ENCODE measurements around the gene SELENOT.
"Not testable (repeated sequence)": the region's sequence is repeated elsewhere in the genome, so short reads cannot be mapped to it uniquely, and the experiment has no call there.

SELENOT gene

DNA sequence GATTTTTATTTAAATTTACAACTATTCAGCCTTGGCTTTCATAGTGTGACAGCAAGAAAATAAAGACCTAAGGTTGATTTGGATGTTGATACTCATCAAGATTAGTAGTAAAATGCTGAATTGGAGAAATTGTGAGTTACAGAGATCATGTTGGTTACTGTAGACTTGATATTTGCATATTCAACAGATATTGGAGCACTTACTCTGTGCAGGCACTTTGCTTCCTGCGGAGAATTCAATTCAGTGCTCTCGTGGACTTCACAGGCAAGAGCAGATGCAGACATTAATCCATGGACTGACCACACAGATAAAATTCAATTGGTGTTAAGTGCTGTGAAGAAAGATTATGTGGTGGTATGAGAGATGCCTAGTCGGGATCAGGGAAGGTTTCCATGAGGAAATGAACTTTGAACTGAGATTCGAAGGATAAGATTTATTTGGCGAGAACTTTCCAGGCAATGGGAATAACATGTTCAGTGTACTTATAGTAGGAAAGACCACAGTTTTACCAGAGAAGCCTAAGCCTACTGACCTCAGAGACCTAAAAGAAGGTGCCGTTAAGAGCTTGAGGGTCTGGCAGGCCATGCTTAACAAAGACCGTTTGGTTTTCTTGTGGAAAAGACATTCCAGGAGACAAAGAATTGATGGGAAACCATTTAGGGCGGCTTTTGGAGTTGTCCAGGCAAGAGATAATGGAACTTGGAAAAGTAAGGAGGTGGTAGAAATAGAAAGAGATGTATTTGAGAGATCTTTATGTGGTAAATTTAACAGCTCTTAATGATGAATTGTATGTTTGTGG, 4.3 kb downstream of the SELENOT start:
- in situ Hi-C loops (cut with MboI; ENCODE audit: low sequenced_read_pairs): no loop called here

DNA sequence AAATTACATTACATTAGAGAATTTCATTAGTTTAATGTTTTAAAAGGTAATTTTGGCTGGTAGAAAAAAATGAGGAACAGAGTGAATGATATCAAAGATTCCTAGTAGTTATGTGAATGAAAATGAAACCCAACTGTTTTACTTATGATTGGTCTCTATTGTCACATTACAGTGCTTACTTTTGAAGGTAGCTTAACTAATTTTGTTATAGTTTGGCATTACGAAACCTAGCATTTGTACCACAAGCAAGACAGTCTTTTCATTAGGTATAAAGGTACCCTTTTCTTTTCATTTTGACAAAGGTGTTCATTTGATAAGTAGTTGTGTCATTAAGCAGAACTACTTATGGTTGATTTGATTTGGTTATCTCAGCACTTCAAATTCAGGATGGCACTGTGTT, 6.9 kb downstream of the SELENOT start:
- in situ Hi-C loops (cut with MboI; ENCODE audit: low sequenced_read_pairs): no loop called here

DNA sequence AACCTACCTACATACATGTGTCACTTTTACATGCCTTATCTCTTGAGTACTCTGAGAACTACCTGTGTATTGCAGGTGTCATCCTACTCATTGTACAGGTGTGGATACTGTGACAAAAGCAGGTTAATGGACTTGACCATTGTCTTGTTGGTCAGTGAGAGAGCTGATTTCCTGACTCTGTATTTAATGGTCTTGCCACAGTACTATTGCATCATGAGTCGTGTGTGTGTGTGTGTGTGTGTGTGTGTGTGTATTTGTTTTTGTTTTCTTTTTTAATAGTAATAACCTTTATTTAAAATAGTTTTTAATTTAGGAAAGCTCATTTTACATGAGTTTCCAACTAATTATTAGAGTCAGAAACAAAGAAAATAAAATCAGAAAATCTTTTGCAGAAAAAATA, 7.7 kb downstream of the SELENOT start:
- in situ Hi-C loops (cut with MboI; ENCODE audit: low sequenced_read_pairs): no loop called here

DNA sequence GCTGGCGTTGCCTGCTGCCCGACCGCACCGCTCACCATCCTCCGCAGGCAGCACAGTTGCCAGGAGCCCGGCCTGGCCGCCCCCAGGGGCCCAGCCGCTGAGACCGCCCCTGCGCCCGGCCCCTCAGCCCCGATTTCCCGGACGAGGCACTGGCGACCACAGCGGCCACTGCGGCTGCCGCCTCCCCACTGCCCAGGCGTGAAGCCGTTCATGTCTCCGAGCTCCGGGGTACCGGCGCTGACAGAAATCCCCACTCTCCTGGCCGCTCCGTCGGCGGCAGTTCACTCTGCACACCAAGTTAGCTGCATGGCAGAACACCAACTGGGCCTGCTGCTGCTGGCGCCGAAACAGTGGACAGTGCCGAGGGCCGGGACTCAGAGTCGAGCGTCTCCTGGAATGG, 8.5 kb downstream of the SELENOT start:
- in situ Hi-C loops (cut with MboI; ENCODE audit: low sequenced_read_pairs): no loop called here

DNA sequence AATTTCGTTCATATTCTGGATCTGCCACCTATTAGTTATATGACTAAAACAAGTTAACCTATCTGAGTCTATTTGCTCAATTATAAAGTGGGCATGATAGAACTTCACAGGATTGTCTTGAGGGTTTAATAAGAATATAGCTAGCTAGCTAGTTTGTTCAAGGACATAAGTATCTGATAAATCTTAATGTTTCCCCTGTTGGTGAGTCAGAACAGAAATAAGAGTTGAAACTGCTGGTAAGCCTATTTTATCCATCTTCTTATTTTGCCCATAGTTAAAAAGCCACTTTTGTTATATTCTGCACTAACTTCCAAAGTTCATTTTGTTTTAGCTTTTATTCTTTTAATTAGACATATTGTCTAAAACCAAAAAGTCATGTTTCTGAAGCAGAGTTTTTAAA, 9.4 kb downstream of the SELENOT start:
- in situ Hi-C loops (cut with MboI; ENCODE audit: low sequenced_read_pairs): no loop called here

GRCh38 chr3:150613034-150613433, 9.9 kb downstream of the SELENOT start:
- in situ Hi-C loops (cut with MboI; ENCODE audit: low sequenced_read_pairs): no loop called here

DNA sequence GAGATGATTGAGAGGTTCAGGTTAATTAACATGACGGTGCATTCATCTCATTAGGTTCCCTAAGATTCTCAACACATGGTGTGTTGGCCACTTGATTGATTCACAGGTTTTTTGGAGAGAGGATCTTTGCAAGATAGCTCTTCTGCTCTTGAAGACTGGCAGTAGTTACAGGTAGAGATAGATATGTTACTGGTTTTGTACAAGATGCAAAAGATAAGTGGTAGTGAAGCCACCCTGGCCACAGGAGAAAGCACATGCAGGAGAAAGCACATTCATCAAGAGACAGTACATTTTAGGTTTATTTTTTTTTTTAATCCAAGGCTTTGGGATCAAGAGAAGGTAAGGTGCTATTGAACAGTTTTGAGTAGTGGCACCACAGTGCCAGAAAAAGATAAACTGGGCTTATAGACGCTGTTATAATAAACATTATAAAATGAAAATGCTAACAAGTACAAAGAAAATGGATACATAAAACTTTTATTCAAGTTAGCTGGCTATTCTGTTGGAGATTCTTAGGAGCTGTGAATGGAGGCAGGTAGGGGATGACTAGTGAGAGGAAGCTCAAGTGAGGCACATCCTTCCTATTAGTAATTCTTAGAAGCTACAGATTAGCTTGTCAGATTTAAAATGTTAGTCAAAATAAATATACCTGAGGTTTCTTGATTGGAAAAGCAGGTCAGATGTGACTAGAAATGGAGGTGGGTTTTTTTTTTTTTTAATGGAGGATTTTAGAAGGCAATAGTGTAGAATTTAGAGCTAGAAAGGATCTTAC, 10.8 kb downstream of the SELENOT start:
- in situ Hi-C loops (cut with MboI; ENCODE audit: low sequenced_read_pairs): no loop called here

GRCh38 chr3:150620002-150620689, 17.0 kb downstream of the SELENOT start:
- in situ Hi-C loops (cut with MboI; ENCODE audit: low sequenced_read_pairs): no loop called here

DNA sequence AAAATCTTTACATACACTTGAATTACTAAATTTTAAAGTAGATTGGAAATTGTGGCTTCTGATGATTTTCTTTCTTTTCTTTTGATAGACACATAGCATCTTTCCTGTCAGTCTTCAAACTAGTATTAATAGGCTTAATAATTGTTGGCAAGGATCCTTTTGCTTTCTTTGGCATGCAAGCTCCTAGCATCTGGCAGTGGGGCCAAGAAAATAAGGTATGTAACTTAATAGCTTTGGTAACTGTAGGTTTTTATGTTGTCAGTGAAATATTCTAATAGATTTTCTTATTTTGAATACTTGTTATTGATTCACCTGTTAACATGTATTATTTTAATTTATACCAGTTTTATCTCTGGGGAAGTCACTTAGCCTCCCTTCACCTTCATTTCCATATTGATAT, 19.8 kb downstream of the SELENOT start:
- in situ Hi-C loops (cut with MboI; ENCODE audit: low sequenced_read_pairs): not testable (repeated sequence)

DNA sequence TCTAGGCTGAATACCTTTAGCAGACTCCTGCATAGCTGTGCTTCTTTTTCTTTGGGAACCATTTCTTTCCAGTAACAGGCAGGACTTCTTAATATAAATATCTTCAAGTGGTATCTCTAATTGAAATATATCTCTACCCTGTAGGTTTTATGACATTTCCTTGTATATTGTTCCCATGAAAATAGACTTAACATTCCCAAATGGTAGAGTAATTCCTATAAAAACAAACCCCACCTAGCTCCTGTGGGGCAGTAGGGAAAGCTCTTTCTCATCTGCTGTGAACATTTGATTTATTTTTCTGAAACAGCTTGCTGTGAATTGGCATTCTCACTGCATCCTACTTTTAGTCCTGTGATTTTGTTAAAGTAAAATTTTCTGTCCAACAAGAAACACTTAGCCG, 20.8 kb downstream of the SELENOT start:
- in situ Hi-C loops (cut with MboI; ENCODE audit: low sequenced_read_pairs): no loop called here

- in situ Hi-C loops (cut with MboI; ENCODE audit: low sequenced_read_pairs): no loop called here
Observed at GRCh38 chr3:150626148-150626930, 23.2 kb downstream of the SELENOT start.

GRCh38 chr3:150627557-150627956, 24.4 kb downstream of the SELENOT start:
- in situ Hi-C loops (cut with MboI; ENCODE audit: low sequenced_read_pairs): no loop called here

- in situ Hi-C loops (cut with MboI; ENCODE audit: low sequenced_read_pairs): no loop called here
Observed at GRCh38 chr3:150631515-150632221, 28.5 kb downstream of the SELENOT start.

DNA sequence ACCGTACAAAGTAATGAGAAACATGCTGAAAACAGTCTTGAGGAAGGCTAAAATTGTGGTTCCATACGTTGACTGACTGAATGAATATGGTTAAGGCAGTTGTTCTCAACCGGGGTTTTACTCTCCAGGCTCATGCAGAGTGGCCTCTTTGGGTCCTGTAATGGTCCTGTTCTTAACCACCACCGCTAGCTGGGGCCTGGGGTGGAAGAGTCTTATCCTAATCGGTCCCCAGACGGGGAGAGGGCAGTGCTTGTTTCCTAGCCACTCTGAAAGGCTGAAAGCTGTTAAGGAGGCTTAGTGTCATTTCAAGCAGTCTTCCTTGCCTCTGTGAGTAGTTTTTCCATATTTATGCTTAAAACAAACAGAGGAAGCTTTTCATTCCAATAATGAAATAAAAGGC, 32.0 kb downstream of the SELENOT start:
- in situ Hi-C loops (cut with MboI; ENCODE audit: low sequenced_read_pairs): no loop called here

GRCh38 chr3:150635526-150635925, 32.4 kb downstream of the SELENOT start:
- in situ Hi-C loops (cut with MboI; ENCODE audit: low sequenced_read_pairs): no loop called here

DNA sequence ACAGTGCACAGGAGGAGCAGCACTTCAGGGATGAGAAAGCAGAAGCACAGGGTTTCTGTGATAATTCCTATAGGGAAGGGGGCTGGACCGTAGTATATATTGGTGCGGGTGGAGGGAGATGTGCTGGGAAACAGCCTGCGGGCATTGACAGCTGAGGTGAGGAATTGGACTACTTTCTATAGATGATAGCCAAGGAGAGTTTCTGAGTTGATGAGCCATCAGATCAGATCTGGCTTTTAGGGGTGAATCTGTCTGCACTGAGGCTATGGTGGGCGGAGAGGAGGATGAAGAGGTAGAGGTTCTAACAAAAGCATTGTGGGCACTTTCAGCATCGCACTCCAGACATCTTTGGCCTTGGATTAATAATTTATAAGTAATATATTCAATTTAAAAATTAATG, 33.1 kb downstream of the SELENOT start:
- in situ Hi-C loops (cut with MboI; ENCODE audit: low sequenced_read_pairs): no loop called here

DNA sequence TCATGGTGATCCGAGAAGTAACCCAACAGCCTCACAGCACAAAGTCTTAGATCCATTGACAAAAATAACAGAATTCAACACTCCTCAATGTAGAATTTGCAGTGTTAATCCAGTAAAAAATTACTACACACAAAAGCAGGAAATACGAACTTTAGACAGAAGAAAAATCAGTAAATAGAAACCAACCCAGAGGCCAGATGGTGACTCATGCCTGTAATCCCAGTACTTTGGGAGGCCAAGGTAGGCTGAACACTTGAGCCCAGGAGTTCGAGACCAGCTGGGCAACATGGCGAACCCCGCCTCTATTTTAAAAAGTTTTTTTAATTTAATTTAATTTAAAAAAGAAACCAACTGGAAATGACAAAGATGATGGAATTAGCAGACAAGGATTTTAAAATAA, 36.1 kb downstream of the SELENOT start:
- in situ Hi-C loops (cut with MboI; ENCODE audit: low sequenced_read_pairs): no loop called here

- in situ Hi-C loops (cut with MboI; ENCODE audit: low sequenced_read_pairs): no loop called here
Observed at GRCh38 chr3:150640256-150640655, 37.1 kb downstream of the SELENOT start.

DNA sequence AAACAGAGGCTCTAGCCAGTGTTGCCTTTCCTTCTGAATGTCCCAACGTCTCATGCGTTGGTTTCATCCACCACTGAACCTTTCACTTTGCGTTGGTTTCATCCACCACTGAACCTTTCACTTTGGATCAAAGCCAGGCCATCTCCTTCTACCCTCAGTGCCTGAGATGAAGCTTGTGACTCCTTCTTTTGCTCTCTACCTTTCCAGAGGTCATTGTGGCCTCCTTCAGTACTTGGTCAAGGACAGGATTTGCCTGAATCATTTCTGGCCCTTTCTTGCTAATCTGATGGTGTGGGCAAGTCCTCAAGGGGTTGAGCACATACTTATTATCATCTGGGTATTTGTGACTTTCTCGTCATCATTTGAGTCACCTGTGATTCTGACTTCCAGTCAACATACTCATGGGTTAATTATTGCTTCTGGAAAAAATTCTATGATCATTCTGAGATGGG, 50.0 kb downstream of the SELENOT start:
- in situ Hi-C loops (cut with MboI; ENCODE audit: low sequenced_read_pairs): no loop called here

- in situ Hi-C loops (cut with MboI; ENCODE audit: low sequenced_read_pairs): no loop called here
Observed at GRCh38 chr3:150656316-150656715, 53.2 kb downstream of the SELENOT start.
